Measurements from ENCODE around the gene PARVA. TPM values are rescaled to one million over a fixed set of nuclear protein-coding genes. Genes with fewer than 3 reads are reported as not detected.

PARVA gene
- total RNA-seq, 1 donor from 2014 or later: 53.3 TPM

DNA sequence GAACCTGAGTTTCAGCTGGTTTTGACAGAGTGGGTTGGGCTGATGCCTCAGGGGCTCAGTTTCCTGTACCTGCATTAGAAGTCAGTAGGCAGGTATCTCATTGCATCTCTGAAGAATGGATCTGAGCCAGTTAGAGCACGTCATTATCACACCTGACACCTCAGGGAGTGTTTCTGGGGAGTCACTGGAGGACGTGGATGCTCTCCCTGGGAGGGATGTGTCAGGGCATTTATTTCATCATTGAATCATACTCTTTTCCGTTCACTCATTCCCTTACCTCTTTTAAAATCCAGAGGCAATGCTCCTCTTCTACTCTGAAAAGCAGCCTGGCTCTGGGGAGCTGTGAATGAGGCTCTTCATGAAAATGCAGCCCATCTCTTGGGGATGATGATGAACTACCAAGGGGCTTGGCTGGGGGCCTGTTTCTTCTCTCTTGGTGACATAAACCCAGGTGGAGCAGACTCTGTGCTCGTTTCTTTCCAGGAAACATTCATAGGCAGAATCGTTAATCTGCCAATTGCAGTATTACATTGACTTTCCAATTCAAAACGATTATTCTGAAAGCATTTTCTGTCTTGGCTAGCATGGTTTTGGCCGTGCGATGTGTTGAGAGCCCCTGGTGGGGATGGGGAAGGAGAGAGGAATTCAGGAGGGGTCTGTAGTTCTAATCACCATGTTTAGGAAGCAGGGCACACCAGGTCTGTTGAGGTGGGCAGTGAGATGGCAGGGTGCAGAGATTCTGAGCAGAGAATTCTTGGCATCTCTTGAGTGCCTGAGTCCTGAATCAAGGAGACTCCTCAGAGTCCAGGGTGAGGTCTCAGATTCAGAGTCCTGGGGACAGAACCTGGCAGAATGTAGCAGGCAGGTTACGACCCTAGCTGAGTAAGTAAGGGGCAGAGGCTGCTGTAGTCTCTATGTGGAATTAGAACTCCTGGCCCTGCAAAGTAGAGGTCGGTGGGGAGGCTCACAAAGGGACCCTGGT lies 12.6 kb downstream of the PARVA start:
- no peaks in the 10 kb centered on the region for H3K4me1 Mint-ChIP-seq (ENCODE audit: unreplicated experiment)

DNA sequence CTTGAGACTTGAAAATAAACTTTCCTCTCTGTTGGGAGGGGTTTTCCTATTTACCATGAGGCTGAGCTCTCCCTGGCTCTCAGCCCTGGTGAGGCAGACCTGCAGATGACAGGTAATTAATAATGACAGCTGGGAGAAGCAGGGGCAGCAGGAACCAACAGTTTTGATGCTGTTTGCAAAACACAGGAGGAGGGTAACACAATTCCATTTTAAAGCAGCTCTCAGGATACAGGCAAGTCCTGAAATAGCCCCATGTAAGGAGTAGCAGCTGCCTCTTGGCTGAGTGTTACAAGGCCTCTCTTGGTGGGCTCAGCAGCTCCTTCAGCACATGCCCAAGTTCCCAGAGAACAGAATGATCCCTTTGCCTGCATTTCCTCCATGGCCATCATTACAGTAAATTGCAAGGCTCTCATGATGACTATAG lies 13.3 kb downstream of the PARVA start:
- H3K36me3 Mint-ChIP-seq (ENCODE audit: low read depth, unreplicated experiment): peaks cover 9% of the 10 kb centered on the region
- H3K4me3 Mint-ChIP-seq (ENCODE audit: unreplicated experiment): no peak overlapping the region
- H3K4me1 Mint-ChIP-seq (ENCODE audit: unreplicated experiment): no peaks in the 10 kb centered on the region
- TF ChIP-seq, protein P1, sequence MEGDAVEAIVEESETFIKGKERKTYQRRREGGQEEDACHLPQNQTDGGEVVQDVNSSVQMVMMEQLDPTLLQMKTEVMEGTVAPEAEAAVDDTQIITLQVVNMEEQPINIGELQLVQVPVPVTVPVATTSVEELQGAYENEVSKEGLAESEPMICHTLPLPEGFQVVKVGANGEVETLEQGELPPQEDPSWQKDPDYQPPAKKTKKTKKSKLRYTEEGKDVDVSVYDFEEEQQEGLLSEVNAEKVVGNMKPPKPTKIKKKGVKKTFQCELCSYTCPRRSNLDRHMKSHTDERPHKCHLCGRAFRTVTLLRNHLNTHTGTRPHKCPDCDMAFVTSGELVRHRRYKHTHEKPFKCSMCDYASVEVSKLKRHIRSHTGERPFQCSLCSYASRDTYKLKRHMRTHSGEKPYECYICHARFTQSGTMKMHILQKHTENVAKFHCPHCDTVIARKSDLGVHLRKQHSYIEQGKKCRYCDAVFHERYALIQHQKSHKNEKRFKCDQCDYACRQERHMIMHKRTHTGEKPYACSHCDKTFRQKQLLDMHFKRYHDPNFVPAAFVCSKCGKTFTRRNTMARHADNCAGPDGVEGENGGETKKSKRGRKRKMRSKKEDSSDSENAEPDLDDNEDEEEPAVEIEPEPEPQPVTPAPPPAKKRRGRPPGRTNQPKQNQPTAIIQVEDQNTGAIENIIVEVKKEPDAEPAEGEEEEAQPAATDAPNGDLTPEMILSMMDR (IDR thresholded peaks at IDR 0.05; ENCODE audit: unreplicated experiment): no peak
- no peaks in the 10 kb centered on the region for H3K27me3 Mint-ChIP-seq (ENCODE audit: unreplicated experiment)
- no peaks in the 10 kb centered on the region for H3K9me3 Mint-ChIP-seq (ENCODE audit: unreplicated experiment)
- no peak overlapping the region for H3K27ac Mint-ChIP-seq (ENCODE audit: unreplicated experiment)
- no peak for DNase-seq (ENCODE audit: low spot score)

More for the DNA sequence above, 12.6 kb downstream of the PARVA start:
- DNase-seq (ENCODE audit: low spot score): no peak
- H3K4me3 Mint-ChIP-seq (ENCODE audit: unreplicated experiment): no peak overlapping the region
- H3K27me3 Mint-ChIP-seq (ENCODE audit: unreplicated experiment): no peaks in the 10 kb centered on the region
- TF ChIP-seq, protein P1 (IDR thresholded peaks at IDR 0.05; ENCODE audit: unreplicated experiment): no peak
- H3K27ac Mint-ChIP-seq (ENCODE audit: unreplicated experiment): no peak overlapping the region
- peaks cover 8% of the 10 kb centered on the region for H3K36me3 Mint-ChIP-seq (ENCODE audit: low read depth, unreplicated experiment)
- no peaks in the 10 kb centered on the region for H3K9me3 Mint-ChIP-seq (ENCODE audit: unreplicated experiment)

DNA sequence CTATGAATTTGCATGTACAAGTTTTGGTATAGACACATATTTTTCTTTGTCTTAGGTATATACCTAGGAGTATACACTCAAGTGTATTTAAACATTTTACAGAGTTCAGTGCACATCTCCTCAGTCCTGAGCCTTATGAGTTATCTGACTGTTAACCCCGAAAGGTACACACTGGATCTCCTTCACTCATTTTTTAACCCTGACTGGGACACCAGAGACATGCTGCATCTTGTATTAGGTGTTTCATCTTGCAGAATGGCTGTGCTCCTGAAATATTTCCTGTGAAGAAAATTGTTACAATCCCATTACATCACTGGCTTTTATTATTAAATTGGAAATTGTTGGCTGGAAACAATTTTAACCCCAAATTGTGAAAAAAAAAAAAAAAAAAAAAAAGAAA lies 15.3 kb downstream of the PARVA start:
- H3K9me3 Mint-ChIP-seq (ENCODE audit: unreplicated experiment): no peaks in the 10 kb centered on the region
- peaks cover 17% of the 10 kb centered on the region for H3K36me3 Mint-ChIP-seq (ENCODE audit: low read depth, unreplicated experiment)
- H3K4me1 Mint-ChIP-seq (ENCODE audit: unreplicated experiment): peaks cover 6% of the 10 kb centered on the region
- TF ChIP-seq, protein P1 (IDR thresholded peaks at IDR 0.05; ENCODE audit: unreplicated experiment): no peak
- H3K4me3 Mint-ChIP-seq (ENCODE audit: unreplicated experiment): no peak overlapping the region
- no peak overlapping the region for H3K27ac Mint-ChIP-seq (ENCODE audit: unreplicated experiment)
- H3K27me3 Mint-ChIP-seq (ENCODE audit: unreplicated experiment): no peaks in the 10 kb centered on the region
- no peak for DNase-seq (ENCODE audit: low spot score)

DNA sequence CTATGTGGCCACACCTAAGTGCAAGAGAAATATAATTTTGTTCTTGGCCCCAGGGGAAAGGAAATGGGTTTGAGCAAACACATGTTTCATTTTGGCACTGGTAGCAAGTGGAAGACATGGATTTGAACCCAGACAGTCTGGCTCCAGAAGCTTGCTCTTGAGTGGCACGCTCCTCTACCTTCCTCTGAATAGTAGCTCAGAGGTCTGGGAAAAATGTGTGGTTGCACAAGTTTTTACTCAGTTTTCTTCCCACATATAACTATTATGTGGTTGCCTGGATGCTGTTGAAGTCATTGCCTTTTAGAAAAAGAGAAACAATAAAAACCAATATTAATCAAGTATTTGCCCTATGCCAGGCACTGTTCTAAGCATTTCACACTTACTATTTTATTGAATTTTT lies 16.3 kb downstream of the PARVA start:
- H3K4me1 Mint-ChIP-seq (ENCODE audit: unreplicated experiment): peaks cover 10% of the 10 kb centered on the region

More for the DNA sequence above, 16.3 kb downstream of the PARVA start:
- H3K27ac Mint-ChIP-seq (ENCODE audit: unreplicated experiment): no peak overlapping the region
- TF ChIP-seq, protein P1 (IDR thresholded peaks at IDR 0.05; ENCODE audit: unreplicated experiment): no peak
- no peaks in the 10 kb centered on the region for H3K9me3 Mint-ChIP-seq (ENCODE audit: unreplicated experiment)
- H3K36me3 Mint-ChIP-seq (ENCODE audit: low read depth, unreplicated experiment): peaks cover 17% of the 10 kb centered on the region
- H3K27me3 Mint-ChIP-seq (ENCODE audit: unreplicated experiment): no peaks in the 10 kb centered on the region
- no peak for DNase-seq (ENCODE audit: low spot score)
- no peak overlapping the region for H3K4me3 Mint-ChIP-seq (ENCODE audit: unreplicated experiment)

Measured in endothelial cell (in vitro differentiated cells).